Liver (tissue), 9 donors: ENCODE results near the gene PIPOX. TPM values are rescaled to one million over a fixed set of nuclear protein-coding genes. Genes with fewer than 3 reads are reported as not detected.

Source experiments
- DNase-seq: peaks from one replicate; pipeline ENCODE4 v3.0.0-alpha.2; 2017; ENCODE audit warnings: low spot score
- H3K27ac ChIP-seq, 2 donors: one replicate each; pipeline ENCODE4 v1.7.0; 2013; ENCODE audit warnings: inconsistent platforms in 2 of 2, low read length in 2 of 2, control low read depth in 1 of 2, low read depth in 1 of 2, mild to moderate bottlenecking in 1 of 2
- H3K27me3 ChIP-seq, 4 donors: one replicate each; pipeline versions ENCODE4 v1.6.1 to v1.7.0; 2013; ENCODE audit warnings: low read length in 3 of 4, inconsistent platforms in 1 of 4, mild to moderate bottlenecking in 1 of 4, moderate library complexity in 1 of 4; ENCODE audit not compliant: control insufficient read depth in 4 of 4, insufficient read depth in 4 of 4
- H3K36me3 ChIP-seq, 4 donors: one replicate each; pipeline versions ENCODE4 v1.6.1 to v1.7.0; 2013; ENCODE audit warnings: low read length in 3 of 4, mild to moderate bottlenecking in 3 of 4, low read depth in 1 of 4, moderate library complexity in 1 of 4; ENCODE audit not compliant: control insufficient read depth in 4 of 4, insufficient read depth in 3 of 4
- H3K4me1 ChIP-seq, 4 donors: one replicate each; pipeline versions ENCODE4 v1.6.1 to v1.7.0; 2013; ENCODE audit warnings: low read length in 3 of 4, mild to moderate bottlenecking in 3 of 4, moderate library complexity in 1 of 4; ENCODE audit not compliant: control insufficient read depth in 4 of 4, insufficient read depth in 4 of 4
- H3K4me3 ChIP-seq, 3 donors: one replicate each; pipeline versions ENCODE4 v1.6.1 to v1.7.0; 2013; ENCODE audit warnings: low read length in 3 of 3, control low read depth in 1 of 3, low read depth in 1 of 3, mild to moderate bottlenecking in 1 of 3
- H3K9ac ChIP-seq, 2 donors: one replicate each; pipeline ENCODE4 v1.7.0; 2013; ENCODE audit warnings: low read length in 2 of 2, mild to moderate bottlenecking in 2 of 2, moderate library complexity in 2 of 2, control low read depth in 1 of 2, low read depth in 1 of 2
- H3K9me3 ChIP-seq, 4 donors: one replicate each; pipeline versions ENCODE4 v1.6.1 to v1.7.0; 2013; ENCODE audit warnings: low read length in 3 of 4; ENCODE audit not compliant: control insufficient read depth in 4 of 4
- EGR1 ChIP-seq, 2 donors: IDR thresholded peaks; 2 replicates each; pipeline ENCODE4 v1.6.1; 2016 to 2018; ENCODE audit warnings: antibody characterized with exemption in 2 of 2, low read depth in 2 of 2
- FOXA2 ChIP-seq: IDR thresholded peaks from 2 replicates; pipeline ENCODE4 v1.6.1; 2016; ENCODE audit warnings: antibody characterized with exemption
- HNF4A ChIP-seq, 2 donors: conservative IDR thresholded peaks; 2 replicates each; pipeline ENCODE4 v1.6.1; 2016; ENCODE audit warnings: antibody characterized with exemption in 2 of 2, mild to moderate bottlenecking in 2 of 2
- HNF4G ChIP-seq: IDR thresholded peaks from 2 replicates; pipeline ENCODE4 v1.6.1; 2016; ENCODE audit warnings: antibody characterized with exemption
- RAD21 ChIP-seq, 2 donors: IDR thresholded peaks; 2 replicates each; pipeline ENCODE4 v1.6.1; 2016; ENCODE audit warnings: antibody characterized with exemption in 2 of 2, mild to moderate bottlenecking in 2 of 2
- RXRA ChIP-seq, 2 donors: IDR thresholded peaks; 2 replicates each; pipeline ENCODE4 v1.6.1; 2017 to 2018; ENCODE audit warnings: antibody characterized with exemption in 2 of 2, mild to moderate bottlenecking in 1 of 2
- SP1 ChIP-seq: IDR thresholded peaks from 2 replicates; pipeline ENCODE4 v1.6.1; 2018; ENCODE audit warnings: antibody characterized with exemption, mild to moderate bottlenecking
- TAF1 ChIP-seq: conservative IDR thresholded peaks from 2 replicates; pipeline ENCODE4 v1.6.1; 2016; ENCODE audit warnings: antibody characterized with exemption, mild to moderate bottlenecking
- WGBS: extraction: QIAGEN DNeasy Blood & Tissue Kit; methylation state at CpG from one replicate; pipeline ENCODE4 v1.1.7; 2013; 5-methylcytosine and 5-hydroxymethylcytosine counted together
- polyA plus RNA-seq, 2 donors: library from polyadenylated mRNA; stranded (reverse) in 1 of 2; unstranded in 1 of 2; fragments of 200-250 nt in 1 of 2; fragments of >200 nt in 1 of 2; fragmentation: Nextera tagmentation in 1 of 2; extraction: Ambion mirVana in 1 of 2; gene quantifications; one replicate each; pipeline versions ENCODE4 v1.2.1 to v1.2.3, GENCODE V29; 2013 to 2015
- total RNA-seq, 2 donors: library from RNA; depleted of rRNA; stranded (reverse); fragments of >200 nt; gene quantifications; one replicate each; pipeline ENCODE4 v1.2.3, GENCODE V29; 2014
- donor health status: healthy.
- donor health status: healthy.
- donor health status: healthy.
- donor health status: healthy.
- donor health status: healthy.

Gene PIPOX
- total and polyA plus RNA-seq, 4 donors = 19.3 to 227 (median 158) TPM

GRCh38 chr17:29102741-29103181, 59.8 kb downstream of the PIPOX start:
- TF ChIP-seq RXRA (IDR thresholded peaks at IDR 0.05) = no peak
- TF ChIP-seq RAD21 (IDR thresholded peaks at IDR 0.05) = no peak
- TF ChIP-seq SP1 = no peak
- TF ChIP-seq HNF4G = no peak
- no peak for TF ChIP-seq EGR1 (IDR thresholded peaks at IDR 0.05; ENCODE audit: low read depth in 2 of 2)
- peaks cover under 1 to 10% (median 6%) of the 10 kb centered on the region in 4 donors for H3K4me1 ChIP-seq
- H3K27ac ChIP-seq = no peak overlapping the region
- no peaks in the 10 kb centered on the region for H3K9me3 ChIP-seq
- no peaks in the 10 kb centered on the region for H3K27me3 ChIP-seq
- no peak overlapping the region for H3K4me3 ChIP-seq
- DNase-seq = no peak
- H3K9ac ChIP-seq = no peak overlapping the region
- peaks cover 26 to 81% (median 57%) of the 10 kb centered on the region in 4 donors for H3K36me3 ChIP-seq
- WGBS = 96% methylated on average over 11 of the region's 11 CpGs

- DNase-seq = no peak
- H3K27ac ChIP-seq = no peak overlapping the region
Observed at GRCh38 chr17:29103341-29103740, 60.4 kb downstream of the PIPOX start.

More at GRCh38 chr17:29103341-29103740, 60.4 kb downstream of the PIPOX start:
- Histone ChIP-seq H3K9me3 (no peaks in the 10 kb centered on the region), H3K9ac (no peak overlapping the region), H3K27me3 (no peaks in the 10 kb centered on the region), H3K4me3 (no peak overlapping the region), H3K36me3 (peaks cover 23 to 75% (median 51%) of the 10 kb centered on the region in 4 donors), H3K4me1 (peaks cover 6 to 16% (median 10%) of the 10 kb centered on the region in 4 donors)
- no peak for TF ChIP-seq HNF4A (conservative IDR thresholded peaks at IDR 0.05)
- TF ChIP-seq TAF1 = no peak
- TF ChIP-seq FOXA2 = no peak
- WGBS = 97% methylated on average over 4 of the region's 4 CpGs

Other genes starting within 250 kb of the PIPOX start
- gene FAM222B, start 200.4 kb upstream of the PIPOX start, total RNA-seq = 1 to 10 TPM; 2.8 to 4.2 TPM
- gene FAM222B, start 200.4 kb upstream of the PIPOX start, polyA plus RNA-seq = 1 to 10 TPM; 4.0 to 5.4 TPM
- 10 to 100 TPM; 17.3 to 30.8 TPM for gene ERAL1, start 188.1 kb upstream of the PIPOX start, total RNA-seq
- gene ERAL1, start 188.1 kb upstream of the PIPOX start, polyA plus RNA-seq = 10 to 100 TPM; 28.1 to 34.5 TPM
- gene FLOT2, start 145.4 kb upstream of the PIPOX start, total RNA-seq = 10 to 100 TPM; 67.7 to 71.0 TPM
- 100 to 1,000 TPM in 1 of 2 donors, 10 to 100 TPM in 1; 61.6 to 100 TPM for gene FLOT2, start 145.4 kb upstream of the PIPOX start, polyA plus RNA-seq
- 10 to 100 TPM in 1 of 2 donors, 1 to 10 TPM in 1; 9.7 to 91.6 TPM for gene DHRS13, start 140.1 kb upstream of the PIPOX start, total RNA-seq
- gene DHRS13, start 140.1 kb upstream of the PIPOX start, polyA plus RNA-seq = 10 to 100 TPM in 1 of 2 donors, 1 to 10 TPM in 1; 5.0 to 12.3 TPM
- 10 to 100 TPM; 15.5 to 21.3 TPM for gene PHF12, start 91.6 kb upstream of the PIPOX start, total RNA-seq
- gene PHF12, start 91.6 kb upstream of the PIPOX start, polyA plus RNA-seq = 1 to 10 TPM; 4.3 to 7.9 TPM
- not detected for gene SEZ6, start 37.1 kb upstream of the PIPOX start, total RNA-seq
- gene SEZ6, start 37.1 kb upstream of the PIPOX start, polyA plus RNA-seq = under 1 TPM in 1 of 2 donors, not detected in 1; 0.39 TPM
- 10 to 100 TPM; 38.2 to 81.6 TPM for gene MYO18A, start 137.3 kb downstream of the PIPOX start, total RNA-seq
- 10 to 100 TPM; 26.3 to 36.4 TPM for gene MYO18A, start 137.3 kb downstream of the PIPOX start, polyA plus RNA-seq
- not detected for gene CRYBA1, start 203.7 kb downstream of the PIPOX start, total RNA-seq
- not detected for gene CRYBA1, start 203.7 kb downstream of the PIPOX start, polyA plus RNA-seq